ENCODE results near the gene SIRT7. TPM values are rescaled to one million over a fixed set of nuclear protein-coding genes. Genes with fewer than 3 reads are reported as not detected.

Gene SIRT7
- total RNA-seq, 1 donor from 2014 or later: 22.6 TPM

DNA sequence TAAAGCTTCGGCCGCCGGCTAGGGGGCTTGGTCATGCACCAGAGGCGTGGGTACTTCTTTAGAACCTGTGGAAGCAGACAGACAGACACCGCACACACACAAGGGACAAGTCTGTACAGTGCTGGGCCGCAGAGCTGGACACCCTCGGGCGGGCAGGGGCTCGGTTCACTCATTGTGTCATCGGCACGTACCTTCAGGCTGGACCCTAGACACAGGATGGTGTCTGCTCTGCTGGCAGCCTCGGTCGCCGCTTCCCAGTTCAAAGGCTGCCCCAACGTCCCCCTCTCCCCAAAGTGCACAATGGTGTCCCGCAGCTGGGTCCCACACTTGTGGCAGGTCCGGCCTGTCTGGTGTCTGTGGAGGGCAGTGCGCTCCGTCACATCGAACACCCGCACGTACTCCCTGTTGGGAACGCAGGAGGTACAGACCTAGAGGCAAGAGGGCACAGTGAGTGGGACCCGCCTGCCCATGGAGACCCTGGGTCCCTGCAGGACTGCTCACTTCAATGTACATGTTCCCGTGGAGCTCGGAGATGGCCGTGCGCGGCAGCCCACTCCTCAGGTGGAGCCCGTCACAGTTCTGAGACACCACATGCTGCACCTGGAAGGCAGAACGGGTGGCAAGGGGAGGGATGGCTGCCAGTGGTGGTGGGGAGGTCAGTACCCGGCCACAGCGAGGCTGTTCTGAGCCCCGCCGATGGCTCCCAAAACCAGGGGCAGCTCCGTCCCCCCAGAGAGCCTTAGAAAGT lies 3.7 kb downstream of the SIRT7 start:
- DNase-seq (ENCODE audit: low spot score in 2 of 2, unreplicated experiment in 2 of 2): no peak
- TF ChIP-seq, protein P1, sequence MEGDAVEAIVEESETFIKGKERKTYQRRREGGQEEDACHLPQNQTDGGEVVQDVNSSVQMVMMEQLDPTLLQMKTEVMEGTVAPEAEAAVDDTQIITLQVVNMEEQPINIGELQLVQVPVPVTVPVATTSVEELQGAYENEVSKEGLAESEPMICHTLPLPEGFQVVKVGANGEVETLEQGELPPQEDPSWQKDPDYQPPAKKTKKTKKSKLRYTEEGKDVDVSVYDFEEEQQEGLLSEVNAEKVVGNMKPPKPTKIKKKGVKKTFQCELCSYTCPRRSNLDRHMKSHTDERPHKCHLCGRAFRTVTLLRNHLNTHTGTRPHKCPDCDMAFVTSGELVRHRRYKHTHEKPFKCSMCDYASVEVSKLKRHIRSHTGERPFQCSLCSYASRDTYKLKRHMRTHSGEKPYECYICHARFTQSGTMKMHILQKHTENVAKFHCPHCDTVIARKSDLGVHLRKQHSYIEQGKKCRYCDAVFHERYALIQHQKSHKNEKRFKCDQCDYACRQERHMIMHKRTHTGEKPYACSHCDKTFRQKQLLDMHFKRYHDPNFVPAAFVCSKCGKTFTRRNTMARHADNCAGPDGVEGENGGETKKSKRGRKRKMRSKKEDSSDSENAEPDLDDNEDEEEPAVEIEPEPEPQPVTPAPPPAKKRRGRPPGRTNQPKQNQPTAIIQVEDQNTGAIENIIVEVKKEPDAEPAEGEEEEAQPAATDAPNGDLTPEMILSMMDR (IDR thresholded peaks at IDR 0.05; ENCODE audit: unreplicated experiment): no peak
- Mint-ChIP-seq H3K36me3 (peaks cover 11% of the 10 kb centered on the region), H3K9me3 (no peaks in the 10 kb centered on the region), H3K4me3 (no peak overlapping the region), H3K27ac (no peak overlapping the region), H3K4me1 (peaks cover 11% of the 10 kb centered on the region), H3K27me3 (ENCODE audit: low read depth) (no peaks in the 10 kb centered on the region)

DNA sequence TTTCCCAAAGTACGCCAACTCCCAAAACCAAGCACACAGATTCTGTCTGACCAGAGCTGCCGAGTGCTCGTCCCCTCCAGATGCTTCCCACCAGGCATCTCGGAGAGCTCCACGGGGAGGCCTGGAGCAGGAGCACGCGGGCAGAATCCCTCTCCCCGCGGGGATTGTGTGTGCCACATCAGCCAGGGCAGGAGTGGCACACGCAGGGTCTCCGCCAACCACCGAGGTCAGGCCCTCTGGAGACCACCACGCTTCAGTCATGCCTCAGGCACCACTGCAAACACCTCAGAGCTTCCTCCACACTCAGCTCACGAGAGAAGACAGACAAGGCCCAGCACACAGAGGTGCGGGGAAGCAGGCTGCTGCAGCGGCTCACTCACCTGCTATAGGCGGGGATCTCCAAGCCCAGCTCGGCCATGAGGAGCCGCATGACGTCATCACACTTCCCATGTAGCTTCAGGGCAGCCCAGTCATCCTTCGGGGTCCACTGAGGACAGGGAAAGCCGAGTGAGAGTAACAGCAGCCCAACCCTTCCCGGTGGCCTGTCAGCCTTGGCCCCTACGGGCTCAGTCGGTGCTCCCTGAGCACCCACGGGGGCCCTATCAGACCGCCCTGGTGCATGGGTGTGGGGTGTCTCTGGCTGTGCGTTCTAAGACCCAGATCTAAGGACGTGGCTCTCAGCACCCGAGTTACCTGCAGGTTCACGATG lies 4.4 kb downstream of the SIRT7 start:
- Mint-ChIP-seq H3K27ac (no peak overlapping the region), H3K4me3 (no peak overlapping the region), H3K36me3 (peaks cover 11% of the 10 kb centered on the region), H3K4me1 (peaks cover 11% of the 10 kb centered on the region), H3K27me3 (ENCODE audit: low read depth) (no peaks in the 10 kb centered on the region), H3K9me3 (no peaks in the 10 kb centered on the region)
- DNase-seq (ENCODE audit: low spot score in 2 of 2, unreplicated experiment in 2 of 2): no peak
- TF ChIP-seq, protein P1 (IDR thresholded peaks at IDR 0.05; ENCODE audit: unreplicated experiment): no peak

DNA sequence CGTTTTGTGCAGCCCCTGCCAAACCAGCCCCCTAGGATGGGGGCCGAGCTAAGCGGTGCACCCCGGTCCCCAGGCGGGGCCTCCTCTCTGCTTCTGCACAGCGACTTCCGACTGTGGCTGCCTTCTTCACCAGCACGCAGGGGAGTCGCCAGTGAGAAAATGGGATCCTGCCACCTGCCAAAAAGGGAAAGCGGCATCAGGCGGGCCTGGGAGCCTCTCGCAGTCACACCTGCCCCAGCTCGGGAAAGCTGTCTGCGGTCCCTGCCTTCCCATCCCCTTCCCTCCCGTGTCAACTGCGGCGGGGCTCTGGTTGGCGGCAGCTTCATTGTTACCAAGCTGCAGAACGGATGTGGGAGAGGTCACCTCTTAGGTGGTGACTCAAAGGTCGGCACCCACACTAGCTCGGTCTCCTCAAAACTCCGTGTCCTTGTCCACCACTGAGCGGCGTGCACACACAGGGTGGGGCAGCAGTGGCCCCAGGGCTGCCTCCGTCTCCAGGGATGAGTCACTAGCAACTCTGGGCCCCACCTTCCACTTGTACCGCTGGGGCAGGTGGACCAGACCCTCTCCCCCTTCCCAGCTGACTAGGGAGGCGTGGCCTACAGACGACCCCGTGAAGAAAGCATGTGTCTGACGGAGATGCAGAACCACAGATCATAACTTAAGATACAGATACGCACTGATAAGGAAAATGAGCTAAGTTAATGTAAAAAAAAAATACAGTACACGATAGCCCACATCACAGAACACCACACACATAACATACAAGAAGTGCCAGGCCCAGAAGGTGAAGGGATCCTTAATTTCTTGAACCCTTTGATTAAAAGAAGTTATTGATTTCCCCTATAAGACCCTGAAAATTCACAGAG lies 5.3 kb downstream of the SIRT7 start:
- H3K4me1 Mint-ChIP-seq: peaks cover 11% of the 10 kb centered on the region
- no peak overlapping the region for H3K4me3 Mint-ChIP-seq
- no peaks in the 10 kb centered on the region for H3K9me3 Mint-ChIP-seq

DNA sequence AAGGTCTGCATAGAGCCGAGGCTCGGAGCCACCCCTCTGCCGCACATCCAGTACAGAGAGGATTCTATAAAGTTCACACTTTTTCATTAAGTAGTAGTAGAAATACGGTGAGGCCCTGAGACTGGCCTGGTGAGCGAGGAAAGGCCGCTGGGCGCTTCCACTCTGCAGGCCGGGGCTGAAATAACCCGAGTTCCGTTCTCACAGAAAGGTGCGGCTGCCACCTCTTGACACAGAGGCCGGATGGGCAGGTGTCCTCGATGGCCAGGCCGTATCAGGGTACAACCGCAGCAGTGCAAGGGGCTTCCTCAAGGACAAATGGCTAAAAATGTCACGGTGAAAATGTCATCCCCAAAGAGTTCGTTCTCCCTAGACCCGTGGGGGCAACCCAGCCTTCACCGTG lies 6.0 kb downstream of the SIRT7 start:
- H3K36me3 Mint-ChIP-seq: peaks cover 11% of the 10 kb centered on the region
- no peak overlapping the region for H3K27ac Mint-ChIP-seq
- TF ChIP-seq, protein P1 (IDR thresholded peaks at IDR 0.05; ENCODE audit: unreplicated experiment): no peak
- DNase-seq (ENCODE audit: low spot score in 2 of 2, unreplicated experiment in 2 of 2): no peak
- no peaks in the 10 kb centered on the region for H3K9me3 Mint-ChIP-seq
- no peaks in the 10 kb centered on the region for H3K27me3 Mint-ChIP-seq (ENCODE audit: low read depth)
- H3K4me3 Mint-ChIP-seq: peak overlapping the region; percentile 56
- peaks cover 6% of the 10 kb centered on the region for H3K4me1 Mint-ChIP-seq

More for the DNA sequence above, 5.3 kb downstream of the SIRT7 start:
- no peaks in the 10 kb centered on the region for H3K27me3 Mint-ChIP-seq (ENCODE audit: low read depth)
- H3K27ac Mint-ChIP-seq: no peak overlapping the region
- H3K36me3 Mint-ChIP-seq: peaks cover 11% of the 10 kb centered on the region
- DNase-seq (ENCODE audit: low spot score in 2 of 2, unreplicated experiment in 2 of 2): no peak
- TF ChIP-seq, protein P1 (IDR thresholded peaks at IDR 0.05; ENCODE audit: unreplicated experiment): no peak

DNA sequence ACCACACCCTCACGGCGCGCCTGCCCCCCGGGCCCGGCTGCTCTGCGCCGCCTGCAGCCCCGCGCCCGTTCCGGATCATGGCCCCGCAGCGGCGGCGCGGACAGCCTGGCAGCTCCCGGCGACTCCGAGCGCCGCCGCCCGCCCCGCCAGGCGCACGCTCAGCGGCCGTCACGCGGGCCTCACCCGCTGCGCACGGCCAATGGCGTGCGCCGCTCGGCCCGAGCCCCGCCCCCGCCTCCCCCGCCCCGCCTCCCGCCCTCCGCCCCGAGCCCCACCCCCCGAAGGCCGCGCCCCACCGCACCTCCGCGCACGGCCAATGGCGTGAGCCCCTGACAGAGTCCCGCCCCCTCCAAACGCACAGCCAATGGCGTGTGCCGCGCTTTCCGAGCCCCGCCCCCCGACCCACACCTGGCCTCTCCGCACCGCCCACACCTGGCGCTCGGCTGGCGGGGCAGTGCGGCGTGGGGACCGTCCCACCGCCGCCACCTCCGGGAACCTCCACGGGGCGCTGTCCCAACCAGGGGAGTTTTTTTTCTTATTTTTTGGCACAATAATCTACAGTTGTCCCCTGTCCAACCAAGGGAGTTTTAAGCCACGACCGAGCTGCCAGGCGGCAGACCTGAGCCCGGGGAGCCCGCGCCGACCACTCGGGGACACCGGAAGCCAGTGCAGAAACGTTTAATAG lies 6.6 kb downstream of the SIRT7 start, which contains the start of gene PCYT2:
Gene PCYT2, minus strand, starts transcription at position 123 of the 685 bp plus-strand sequence. Its CDS starts 44 bp downstream, at position 79.
- Mint-ChIP-seq H3K27ac (peak within 1 kb of the TSS; percentile 64), H3K4me3 (peak within 1 kb of the TSS; percentile 82), H3K4me1 (peaks cover 3% of the 10 kb centered on the region), H3K27me3 (ENCODE audit: low read depth) (no peaks in the 10 kb centered on the region), H3K36me3 (peaks cover 11% of the 10 kb centered on the region), H3K9me3 (no peaks in the 10 kb centered on the region)
- peak; percentile 91 to 92 for DNase-seq (ENCODE audit: low spot score in 2 of 2, unreplicated experiment in 2 of 2)
- TF ChIP-seq, protein P1 (IDR thresholded peaks at IDR 0.05; ENCODE audit: unreplicated experiment): peak; percentile 35

All from mesothelial cell of epicardium (in vitro differentiated cells).